Kidney glomerular epithelial cell (primary cell): ENCODE measurements around the gene EML5.
"Not testable (repeated sequence)": the region's sequence is repeated elsewhere in the genome, so short reads cannot be mapped to it uniquely, and the experiment has no call there.

ENCODE experiments used
- DNase-seq: peaks from one replicate; lab custom pipeline; 2025; lab: John Stamatoyannopoulos, UW

The EML5 gene

GRCh38 chr14:88802596-88802995 lies 9.8 kb upstream of the EML5 start:
- DNase-seq: no peak

- no peak for DNase-seq
Measured at GRCh38 chr14:88799522-88799921, 6.8 kb upstream of the EML5 start.

GRCh38 chr14:88798156-88798555 lies 5.4 kb upstream of the EML5 start:
- no peak for DNase-seq

- no peak for DNase-seq
Measured at GRCh38 chr14:88793259-88793625, 489 bp upstream of the EML5 start.

- no peak for DNase-seq
Measured at GRCh38 chr14:88791629-88792472, 902 bp downstream of the EML5 start.

- no peak for DNase-seq
Measured at GRCh38 chr14:88791252-88791621, 1.5 kb downstream of the EML5 start.

- DNase-seq: no peak
Measured at GRCh38 chr14:88790501-88791251, 2.1 kb downstream of the EML5 start.

GRCh38 chr14:88789573-88789972 lies 3.2 kb downstream of the EML5 start:
- not testable (repeated sequence) for DNase-seq

GRCh38 chr14:88786715-88787114 lies 6.0 kb downstream of the EML5 start:
- DNase-seq: no peak

GRCh38 chr14:88785911-88786310 lies 6.8 kb downstream of the EML5 start:
- no peak for DNase-seq

GRCh38 chr14:88775532-88775931 lies 17.2 kb downstream of the EML5 start:
- DNase-seq: no peak

- DNase-seq: no peak
Measured at GRCh38 chr14:88770736-88771135, 22.0 kb downstream of the EML5 start.

GRCh38 chr14:88765130-88765529 lies 27.6 kb downstream of the EML5 start:
- DNase-seq: peak; percentile 24

- no peak for DNase-seq
Measured at GRCh38 chr14:88753873-88754272, 38.9 kb downstream of the EML5 start.

GRCh38 chr14:88750945-88751344 lies 41.8 kb downstream of the EML5 start:
- no peak for DNase-seq

- no peak for DNase-seq
Measured at GRCh38 chr14:88750413-88750812, 42.3 kb downstream of the EML5 start.

GRCh38 chr14:88749139-88749538 lies 43.6 kb downstream of the EML5 start:
- no peak for DNase-seq

GRCh38 chr14:88748288-88748687 lies 44.5 kb downstream of the EML5 start:
- no peak for DNase-seq

- DNase-seq: no peak
Measured at GRCh38 chr14:88746052-88746451, 46.7 kb downstream of the EML5 start.

- DNase-seq: no peak
Measured at GRCh38 chr14:88737245-88737644, 55.5 kb downstream of the EML5 start.

- DNase-seq: no peak
Measured at GRCh38 chr14:88733121-88733520, 59.6 kb downstream of the EML5 start.

GRCh38 chr14:88729159-88729558 lies 63.6 kb downstream of the EML5 start:
- no peak for DNase-seq

- no peak for DNase-seq
Measured at GRCh38 chr14:88727057-88727456, 65.7 kb downstream of the EML5 start.

- no peak for DNase-seq
Measured at GRCh38 chr14:88710709-88711108, 82.0 kb downstream of the EML5 start.
